Pons (tissue), 1 donor: ENCODE data around the gene KIR2DL4.
"Not testable (repeated sequence)": the region's sequence is repeated elsewhere in the genome, so short reads cannot be mapped to it uniquely, and the experiment has no call there.

ENCODE experiments used
- DNase-seq: peaks from one replicate; pipeline ENCODE4 v3.0.0-alpha.2; 2016; ENCODE audit warnings: low spot score

KIR2DL4 gene

GRCh38 chr19:54803410-54803809 is at the start of gene KIR2DL4:
KIR2DL4 (plus strand) TSS chr19:54803610; CDS start chr19:54803652, 42 bp downstream.
- DNase-seq = no peak

- not testable (repeated sequence) for DNase-seq
Observed at GRCh38 chr19:54756204-54757110, 47.0 kb upstream of the KIR2DL4 start.

- DNase-seq = not testable (repeated sequence)
Observed at GRCh38 chr19:54758577-54758976, 44.8 kb upstream of the KIR2DL4 start.

- not testable (repeated sequence) for DNase-seq
Observed at GRCh38 chr19:54764219-54764618, 39.2 kb upstream of the KIR2DL4 start.

- DNase-seq = not testable (repeated sequence)
Observed at GRCh38 chr19:54766464-54766863, 36.9 kb upstream of the KIR2DL4 start.

- not testable (repeated sequence) for DNase-seq
Observed at GRCh38 chr19:54769646-54770045, 33.8 kb upstream of the KIR2DL4 start, which contains the start of gene KIR2DL1. KIR2DL1 (plus strand) TSS chr19:54769793; CDS start chr19:54769851, 58 bp downstream.

GRCh38 chr19:54770511-54770910 is 32.9 kb upstream of the KIR2DL4 start:
- DNase-seq = not testable (repeated sequence)

GRCh38 chr19:54771018-54771960 is 32.1 kb upstream of the KIR2DL4 start:
- not testable (repeated sequence) for DNase-seq

- not testable (repeated sequence) for DNase-seq
Observed at GRCh38 chr19:54772666-54773065, 30.7 kb upstream of the KIR2DL4 start.

GRCh38 chr19:54775095-54775815 is 28.2 kb upstream of the KIR2DL4 start:
- not testable (repeated sequence) for DNase-seq

- not testable (repeated sequence) for DNase-seq
Observed at GRCh38 chr19:54775830-54776229, 27.6 kb upstream of the KIR2DL4 start.

GRCh38 chr19:54777851-54778250 is 25.6 kb upstream of the KIR2DL4 start:
- not testable (repeated sequence) for DNase-seq

GRCh38 chr19:54778896-54779295 is 24.5 kb upstream of the KIR2DL4 start:
- not testable (repeated sequence) for DNase-seq

GRCh38 chr19:54782916-54783315 is 20.5 kb upstream of the KIR2DL4 start:
- not testable (repeated sequence) for DNase-seq

- DNase-seq = not testable (repeated sequence)
Observed at GRCh38 chr19:54786091-54786723, 17.2 kb upstream of the KIR2DL4 start.

GRCh38 chr19:54788154-54788553 is 15.3 kb upstream of the KIR2DL4 start:
- peak; percentile 2 for DNase-seq

- no peak for DNase-seq
Observed at GRCh38 chr19:54790711-54791110, 12.7 kb upstream of the KIR2DL4 start.

- DNase-seq = no peak
Observed at GRCh38 chr19:54791476-54791875, 11.9 kb upstream of the KIR2DL4 start.

GRCh38 chr19:54792814-54793213 is 10.6 kb upstream of the KIR2DL4 start:
- peak; percentile 23 for DNase-seq

- peak; percentile 15 for DNase-seq
Observed at GRCh38 chr19:54795758-54796157, 7.7 kb upstream of the KIR2DL4 start.

- no peak for DNase-seq
Observed at GRCh38 chr19:54804101-54804500, 691 bp downstream of the KIR2DL4 start.
